ENCODE results near the gene CIAO2A.
"Not testable (repeated sequence)": the region's sequence is repeated elsewhere in the genome, so short reads cannot be mapped to it uniquely, and the experiment has no call there.

Gene CIAO2A

GRCh38 chr15:64060716-64061115 is 32.9 kb downstream of the CIAO2A start:
- TF ChIP-seq CTCF (IDR thresholded peaks at IDR 0.05; ENCODE audit: extremely low read depth, insufficient read depth, missing control alignments), result no peak
- in situ Hi-C loops (cut with MboI; ENCODE audit: low pct_unique_long_range_greater_than_20kb, low sequenced_read_pairs, unreplicated experiment), result loop anchor here (25.0 kb wide), 3 partner anchors 298 to 598 kb away; no protein-coding TSS in a partner anchor
- DNase-seq (ENCODE audit: low spot score), result no peak

- in situ Hi-C loops (cut with MboI; ENCODE audit: low pct_unique_long_range_greater_than_20kb, low sequenced_read_pairs, unreplicated experiment), result loop anchor here (10.0 to 25.0 kb wide), 4 partner anchors 234 to 597 kb away; no protein-coding TSS in a partner anchor
- DNase-seq (ENCODE audit: low spot score), result not testable (repeated sequence)
These were observed 34.5 kb downstream of the CIAO2A start for GRCh38 chr15:64059104-64059503.

GRCh38 chr15:64058279-64058678 is 35.4 kb downstream of the CIAO2A start:
- TF ChIP-seq CTCF (IDR thresholded peaks at IDR 0.05; ENCODE audit: extremely low read depth, insufficient read depth, missing control alignments), result no peak
- DNase-seq (ENCODE audit: low spot score), result no peak
- in situ Hi-C loops (cut with MboI; ENCODE audit: low pct_unique_long_range_greater_than_20kb, low sequenced_read_pairs, unreplicated experiment), result loop anchor here (10.0 to 25.0 kb wide), 4 partner anchors 233 to 596 kb away; no protein-coding TSS in a partner anchor

- not testable (repeated sequence) for DNase-seq (ENCODE audit: low spot score)
- in situ Hi-C loops (cut with MboI; ENCODE audit: low pct_unique_long_range_greater_than_20kb, low sequenced_read_pairs, unreplicated experiment), result loop anchor here (10.0 to 25.0 kb wide), 4 partner anchors 229 to 591 kb away; no protein-coding TSS in a partner anchor
These were observed 40.0 kb downstream of the CIAO2A start for GRCh38 chr15:64053674-64054073.

- no peak for DNase-seq (ENCODE audit: low spot score)
- no peak for TF ChIP-seq CTCF (IDR thresholded peaks at IDR 0.05; ENCODE audit: extremely low read depth, insufficient read depth, missing control alignments)
- in situ Hi-C loops (cut with MboI; ENCODE audit: low pct_unique_long_range_greater_than_20kb, low sequenced_read_pairs, unreplicated experiment), result loop anchor here (10.0 to 25.0 kb wide), 4 partner anchors 228 to 591 kb away; no protein-coding TSS in a partner anchor
These were observed 40.6 kb downstream of the CIAO2A start for GRCh38 chr15:64052925-64053491.

- in situ Hi-C loops (cut with MboI; ENCODE audit: low pct_unique_long_range_greater_than_20kb, low sequenced_read_pairs, unreplicated experiment), result loop anchor here (10.0 to 25.0 kb wide), 4 partner anchors 227 to 589 kb away; no protein-coding TSS in a partner anchor
- no peak for DNase-seq (ENCODE audit: low spot score)
- no peak for TF ChIP-seq CTCF (IDR thresholded peaks at IDR 0.05; ENCODE audit: extremely low read depth, insufficient read depth, missing control alignments)
These were observed 42.0 kb downstream of the CIAO2A start for GRCh38 chr15:64051407-64052259.

- DNase-seq (ENCODE audit: low spot score), result no peak
- in situ Hi-C loops (cut with MboI; ENCODE audit: low pct_unique_long_range_greater_than_20kb, low sequenced_read_pairs, unreplicated experiment), result loop anchor here (10.0 to 25.0 kb wide), 4 partner anchors 226 to 589 kb away; no protein-coding TSS in a partner anchor
- TF ChIP-seq CTCF (IDR thresholded peaks at IDR 0.05; ENCODE audit: extremely low read depth, insufficient read depth, missing control alignments), result no peak
These were observed 42.6 kb downstream of the CIAO2A start for GRCh38 chr15:64051093-64051402.

Data from GM13977 (cell line).